ENCODE results near the gene RALGPS1.

The RALGPS1 gene

DNA sequence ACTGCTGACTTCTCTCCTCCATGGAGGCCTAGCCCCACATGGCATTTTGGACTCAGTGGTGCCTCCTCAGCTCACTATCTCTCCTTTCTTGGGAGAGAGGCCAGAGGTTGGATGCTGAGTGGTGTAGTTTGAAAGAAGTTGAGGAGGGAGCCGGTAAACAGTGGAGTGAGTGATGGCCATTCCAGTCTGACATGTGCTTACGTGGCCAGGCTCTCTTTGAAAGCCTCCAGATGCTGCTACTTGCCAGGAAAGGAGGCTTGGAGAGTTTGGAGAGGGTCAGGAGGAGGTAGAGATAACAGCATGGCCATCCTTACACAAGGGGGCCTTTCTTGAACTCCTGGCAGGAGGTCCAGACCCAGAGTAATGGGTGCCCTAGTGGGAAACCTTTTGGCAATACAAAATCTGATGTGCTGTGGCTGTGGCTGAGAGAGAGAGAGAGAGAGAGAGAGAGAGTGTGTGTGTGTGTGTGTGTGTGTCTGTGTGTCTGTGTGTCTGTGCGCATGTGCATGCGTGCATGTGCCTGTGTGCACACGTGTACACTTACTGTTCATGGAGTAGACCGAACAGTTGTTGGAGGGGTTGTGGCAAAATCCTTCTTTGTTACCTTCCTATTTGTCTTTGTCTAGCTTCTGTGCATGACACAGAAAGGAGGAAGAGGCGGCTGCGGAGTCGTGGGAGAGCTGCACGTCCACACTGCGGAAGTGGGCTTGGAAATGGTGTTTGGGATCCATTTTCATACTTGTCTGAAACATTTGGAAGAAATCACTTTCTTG, 37.8 kb downstream of the RALGPS1 start:
- H3K4me3 ChIP-seq (ENCODE audit: low read length) = no peak overlapping the region
- no peak for DNase-seq (ENCODE audit: low read depth, low spot score)

DNA sequence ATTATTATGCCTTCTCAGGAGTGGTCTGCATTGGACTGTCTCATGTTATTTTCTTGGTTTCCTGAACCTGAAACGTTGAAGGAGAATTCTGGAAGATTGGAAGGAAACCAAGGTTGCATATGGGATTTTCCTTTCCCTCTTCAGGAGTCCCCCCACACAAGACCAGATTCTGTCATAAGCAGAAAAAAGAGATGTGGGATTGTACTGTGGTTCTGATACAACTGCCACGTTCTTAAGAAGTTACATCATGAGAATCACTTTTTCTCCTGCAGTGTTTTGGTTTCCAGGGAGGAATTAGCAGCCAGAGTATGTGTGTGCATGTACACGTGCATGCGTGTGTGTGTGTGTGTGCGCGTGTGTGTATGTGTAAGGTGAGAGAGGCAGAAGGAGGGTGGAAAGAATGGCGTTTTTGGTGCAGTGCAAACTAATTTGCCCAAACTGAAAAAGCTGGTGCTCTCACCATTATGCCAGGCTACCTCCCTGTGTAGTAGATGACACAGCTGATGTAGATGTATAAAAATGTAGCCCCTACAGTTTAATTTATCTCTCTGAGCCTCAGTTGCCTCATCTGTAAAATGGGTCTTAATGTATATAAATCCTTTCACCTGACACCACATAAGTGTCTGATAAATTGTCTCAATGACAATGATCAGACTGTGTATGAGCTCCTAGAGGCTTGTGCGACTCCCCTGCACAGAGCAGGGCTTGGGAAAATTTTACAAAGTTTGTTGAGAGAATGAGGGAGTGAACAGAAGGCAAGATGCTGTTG, 38.6 kb downstream of the RALGPS1 start:
- no peak overlapping the region for H3K4me3 ChIP-seq (ENCODE audit: low read length)
- no peak for DNase-seq (ENCODE audit: low read depth, low spot score)

DNA sequence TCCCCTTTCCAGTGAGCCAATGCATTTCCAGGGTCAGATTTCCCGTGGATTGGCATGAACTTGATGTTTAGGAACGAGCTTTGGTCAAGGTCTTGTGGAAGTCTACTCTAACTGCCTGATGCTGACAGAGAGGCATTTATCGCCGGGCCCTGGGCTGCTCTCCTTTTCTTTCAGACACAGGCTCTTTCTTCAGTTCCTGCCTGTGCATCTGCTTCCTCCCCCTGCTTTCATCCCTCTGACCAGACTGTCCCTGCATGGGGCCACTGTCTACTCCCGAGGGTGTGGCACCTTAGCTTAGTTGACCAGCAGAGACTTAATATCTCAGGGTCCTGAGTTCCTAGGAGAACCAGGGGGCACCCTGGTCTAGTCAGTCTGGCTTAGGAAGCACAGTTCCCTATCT, 41.2 kb downstream of the RALGPS1 start:
- DNase-seq (ENCODE audit: low read depth, low spot score) = no peak
- no peak overlapping the region for H3K4me3 ChIP-seq (ENCODE audit: low read length)

DNA sequence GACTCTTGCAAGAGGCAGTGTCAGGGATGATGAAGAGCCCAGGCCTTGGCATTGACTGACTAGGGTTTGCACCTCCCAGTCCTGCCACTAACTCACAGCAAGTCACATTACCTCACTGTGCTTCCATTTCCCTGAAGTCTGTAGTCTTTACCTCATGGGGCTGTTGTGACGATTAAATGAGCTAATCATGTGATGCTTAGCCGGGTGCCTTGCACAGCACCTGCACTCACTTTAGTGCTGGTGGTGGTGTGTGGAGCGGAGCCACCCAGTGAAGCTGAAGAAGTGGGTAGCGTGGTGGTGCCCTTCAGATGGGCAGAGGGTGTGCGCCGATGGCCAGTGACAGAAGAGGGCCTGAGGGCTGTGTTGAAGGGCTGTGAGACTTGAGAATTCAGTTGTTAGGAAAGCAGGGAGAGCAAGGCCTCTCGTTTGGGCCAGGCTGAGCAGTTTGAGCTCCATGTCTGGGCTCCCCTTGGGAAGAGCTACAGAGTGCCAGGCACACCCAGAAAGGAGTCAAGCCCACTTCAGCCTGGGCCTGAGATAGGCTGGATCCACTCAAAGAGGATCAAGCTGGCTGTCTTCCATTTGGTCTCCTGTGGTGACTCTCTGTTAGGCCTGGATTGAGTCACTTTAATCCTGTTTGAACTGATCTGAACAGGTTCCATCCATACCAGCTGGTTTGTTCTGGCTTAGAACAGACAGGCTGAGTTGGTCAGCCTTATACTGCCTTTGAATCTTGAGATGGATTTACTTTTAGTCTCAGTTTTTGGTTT, 42.5 kb downstream of the RALGPS1 start:
- no peak for DNase-seq (ENCODE audit: low read depth, low spot score)
- H3K4me3 ChIP-seq (ENCODE audit: low read length) = no peak overlapping the region

DNA sequence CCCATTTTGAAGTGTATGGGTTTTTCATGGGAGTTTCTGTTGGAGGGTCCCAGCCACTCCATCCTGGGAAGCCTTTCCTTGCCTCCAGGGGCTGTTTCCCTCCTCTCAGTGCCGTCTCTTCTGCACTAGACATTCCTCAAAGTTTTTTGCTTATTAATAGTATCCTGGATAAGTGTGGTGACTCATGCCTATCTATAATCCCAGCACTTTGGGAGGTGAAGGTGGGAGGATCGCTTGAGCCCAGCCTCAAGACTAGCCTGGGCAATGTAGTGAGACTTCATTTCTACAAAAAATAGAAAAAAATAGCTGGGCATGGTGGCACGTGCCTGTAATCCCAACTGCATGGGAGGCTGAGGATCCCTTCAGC, 43.1 kb downstream of the RALGPS1 start:
- no peak overlapping the region for H3K4me3 ChIP-seq (ENCODE audit: low read length)
- DNase-seq (ENCODE audit: low read depth, low spot score) = no peak

DNA sequence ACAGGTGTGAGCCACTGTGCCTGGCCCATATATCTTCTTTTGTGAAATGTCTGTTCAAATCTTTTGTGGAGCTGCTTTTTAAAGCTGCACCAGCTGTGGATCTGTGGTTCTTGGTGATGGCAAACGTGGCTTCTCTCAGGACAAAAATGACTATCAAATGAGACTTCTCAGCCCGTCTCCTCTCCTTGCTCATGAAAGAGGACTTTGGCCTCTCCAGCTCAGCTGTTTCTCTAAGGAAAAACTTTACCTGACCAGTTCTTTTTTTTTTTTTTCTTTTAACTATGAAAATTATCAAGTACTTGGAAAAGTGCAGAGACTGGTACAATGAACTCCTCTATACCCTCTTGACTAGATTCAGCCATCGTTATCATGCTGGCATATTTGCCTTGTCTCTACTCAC, 44.8 kb downstream of the RALGPS1 start:
- no peak overlapping the region for H3K4me3 ChIP-seq (ENCODE audit: low read length)
- DNase-seq (ENCODE audit: low read depth, low spot score) = no peak

DNA sequence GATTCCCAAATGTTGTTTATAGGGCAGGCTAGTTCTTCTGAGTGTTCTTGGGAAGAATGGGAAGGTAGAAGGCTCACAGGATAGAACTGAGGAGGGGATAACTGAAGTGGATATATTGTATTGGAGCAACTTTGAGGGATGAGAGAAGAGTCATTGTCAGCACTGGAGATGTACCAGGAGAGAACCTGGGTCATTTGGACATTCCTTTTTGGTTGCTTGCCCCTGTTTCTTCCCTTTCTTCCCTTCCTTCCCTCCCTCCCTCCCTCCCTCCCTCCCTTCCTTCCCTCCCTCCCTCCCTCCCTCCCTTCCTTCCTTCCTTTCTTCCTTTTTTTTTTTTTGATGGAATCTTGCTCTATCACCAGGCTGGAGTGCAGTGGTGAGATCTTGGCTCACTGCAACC, 45.3 kb downstream of the RALGPS1 start:
- H3K4me3 ChIP-seq (ENCODE audit: low read length) = no peak overlapping the region
- no peak for DNase-seq (ENCODE audit: low read depth, low spot score)

DNA sequence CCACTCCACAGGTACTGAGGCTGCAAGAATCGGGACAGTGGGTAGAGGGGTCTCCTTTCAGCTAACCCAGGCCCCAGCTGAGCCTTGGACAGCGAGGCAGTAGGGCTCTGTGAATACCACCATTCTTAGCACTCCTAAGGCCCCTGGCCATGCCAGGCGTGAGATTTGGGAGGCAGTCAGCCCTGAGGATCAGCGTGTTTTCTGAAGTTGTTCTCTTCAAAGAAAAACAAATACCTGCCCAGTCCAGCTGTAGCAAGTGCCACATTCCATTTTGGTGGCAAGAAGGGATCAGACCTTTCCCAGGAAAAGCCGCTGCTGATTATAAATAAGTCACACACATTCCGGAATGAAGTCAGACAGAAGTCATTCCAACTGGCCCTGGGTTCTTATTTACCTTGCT, 47.8 kb downstream of the RALGPS1 start:
- no peak for DNase-seq (ENCODE audit: low read depth, low spot score)

DNA sequence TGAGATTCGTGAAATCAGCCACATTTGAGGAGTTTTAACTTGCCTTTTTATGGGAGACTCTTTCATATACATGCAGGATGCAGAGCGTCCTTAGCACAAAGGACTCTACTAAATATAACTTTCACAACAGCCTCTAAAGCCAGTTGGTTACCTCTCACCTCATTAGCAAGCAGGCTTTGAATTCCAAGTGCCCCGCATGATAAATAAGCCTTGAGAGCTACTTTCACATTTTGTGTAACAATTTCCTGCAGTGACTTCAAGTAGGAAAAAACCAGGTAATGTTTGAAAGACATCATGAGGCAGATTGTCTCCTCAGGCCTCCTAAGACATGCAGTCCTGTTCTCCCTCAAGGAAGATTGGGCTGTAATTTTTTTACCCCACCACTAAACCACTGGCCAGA, 50.5 kb downstream of the RALGPS1 start:
- H3K4me3 ChIP-seq (ENCODE audit: low read length) = no peak overlapping the region
- no peak for DNase-seq (ENCODE audit: low read depth, low spot score)

More for the DNA sequence above, 47.8 kb downstream of the RALGPS1 start:
- no peak overlapping the region for H3K4me3 ChIP-seq (ENCODE audit: low read length)

DNA sequence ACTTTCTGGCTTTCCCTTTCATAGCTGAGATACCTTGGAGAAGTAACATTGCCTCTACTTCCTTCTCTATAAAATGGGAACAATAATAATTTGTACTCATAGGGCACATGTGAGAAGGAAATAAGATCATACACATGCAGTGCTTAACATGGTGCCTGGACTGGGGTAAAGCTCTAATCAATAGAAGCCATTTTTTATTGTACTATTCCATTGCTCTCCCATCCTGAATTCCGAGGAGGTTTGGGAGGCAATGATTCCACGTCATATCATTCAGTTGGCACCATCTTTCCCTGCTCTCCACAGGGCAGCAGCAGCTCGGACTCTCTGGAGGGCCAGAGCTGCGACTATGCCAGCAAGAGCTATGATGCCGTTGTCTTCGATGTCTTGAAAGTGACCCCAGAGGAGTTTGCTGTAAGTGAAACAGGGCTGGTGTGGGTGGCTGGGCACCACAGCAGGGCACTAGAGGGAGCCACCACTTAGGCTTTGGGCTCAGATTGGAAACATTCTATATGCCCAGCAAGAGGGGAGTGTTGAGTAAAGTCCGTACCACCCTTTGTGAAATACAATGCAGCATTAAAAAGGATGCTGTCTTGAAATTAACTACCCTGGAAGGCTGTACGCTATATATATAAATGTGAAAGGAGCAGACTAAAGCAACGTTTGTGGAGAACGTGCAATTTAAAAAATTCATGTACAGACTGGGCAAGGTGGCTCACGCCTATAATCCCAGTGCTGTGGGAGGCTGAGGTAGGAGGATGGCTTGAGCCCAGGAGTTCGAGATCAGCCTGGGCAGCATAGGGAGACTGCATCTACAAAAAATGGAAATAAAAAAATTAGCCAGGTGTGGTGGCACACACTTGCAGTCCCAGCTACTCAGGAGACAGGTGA, 51.2 kb downstream of the RALGPS1 start:
- DNase-seq (ENCODE audit: low read depth, low spot score) = peak; percentile 51
- no peak overlapping the region for H3K4me3 ChIP-seq (ENCODE audit: low read length)

DNA sequence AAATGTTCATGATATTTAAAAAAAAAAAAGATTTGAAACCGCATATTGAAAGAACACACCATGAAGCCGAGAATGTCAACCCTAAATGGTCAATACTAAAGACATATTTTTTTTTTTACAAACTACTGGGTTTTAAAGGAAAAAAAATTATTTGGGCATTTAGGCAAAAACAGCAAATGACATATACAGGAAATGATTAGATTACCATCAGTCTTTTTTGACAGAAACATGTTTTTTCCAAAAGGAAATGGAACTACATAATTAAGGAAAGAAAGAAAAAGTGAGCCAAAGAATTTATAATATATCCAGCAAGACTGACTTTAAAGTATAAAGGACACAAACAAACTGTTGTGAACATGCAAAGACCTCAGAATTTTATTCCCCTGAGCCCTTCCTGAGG, 56.7 kb downstream of the RALGPS1 start:
- no peak overlapping the region for H3K4me3 ChIP-seq (ENCODE audit: low read length)
- DNase-seq (ENCODE audit: low read depth, low spot score) = no peak

DNA sequence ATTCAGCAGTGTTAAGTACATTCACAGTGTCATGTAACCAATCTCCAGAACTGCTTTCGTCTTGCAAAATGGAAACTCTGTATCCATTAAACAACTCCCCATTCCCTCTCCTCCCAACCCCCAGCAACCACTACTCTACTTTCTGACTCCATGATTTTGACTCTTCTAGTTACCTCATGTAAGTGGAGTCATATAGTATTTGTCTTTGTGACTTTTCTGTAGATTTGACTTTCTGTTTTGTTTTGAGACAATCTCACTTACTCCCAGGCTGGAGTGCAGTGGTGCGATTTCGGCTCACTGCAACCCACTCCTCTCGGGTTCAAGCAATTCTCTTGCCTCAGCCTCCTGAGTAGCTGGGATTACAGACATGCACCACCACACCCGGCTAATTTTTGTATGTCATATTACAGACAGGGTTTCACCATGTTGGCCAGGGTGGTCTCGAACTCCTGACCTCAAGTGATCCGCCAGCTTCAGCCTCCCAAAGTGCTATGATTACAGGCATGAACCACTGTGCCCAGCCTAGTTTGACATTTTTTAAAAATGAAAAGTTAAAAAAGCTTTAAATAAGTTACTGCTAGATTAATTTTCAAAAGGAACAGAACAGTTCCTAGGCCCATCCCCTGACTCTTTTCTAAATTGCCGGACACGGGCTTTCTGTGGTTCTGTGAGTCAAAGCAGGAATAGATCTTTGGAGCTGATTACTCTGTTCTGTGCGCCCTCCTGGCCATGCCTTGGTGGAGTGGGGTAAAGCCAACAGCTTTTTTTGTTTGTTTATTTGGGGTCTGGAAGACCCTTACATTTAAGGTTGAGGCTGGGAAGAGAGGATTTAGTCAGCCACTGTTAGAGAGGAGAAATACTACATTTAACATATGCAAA, 59.3 kb downstream of the RALGPS1 start:
- DNase-seq (ENCODE audit: low read depth, low spot score) = no peak
- no peak overlapping the region for H3K4me3 ChIP-seq (ENCODE audit: low read length)

DNA sequence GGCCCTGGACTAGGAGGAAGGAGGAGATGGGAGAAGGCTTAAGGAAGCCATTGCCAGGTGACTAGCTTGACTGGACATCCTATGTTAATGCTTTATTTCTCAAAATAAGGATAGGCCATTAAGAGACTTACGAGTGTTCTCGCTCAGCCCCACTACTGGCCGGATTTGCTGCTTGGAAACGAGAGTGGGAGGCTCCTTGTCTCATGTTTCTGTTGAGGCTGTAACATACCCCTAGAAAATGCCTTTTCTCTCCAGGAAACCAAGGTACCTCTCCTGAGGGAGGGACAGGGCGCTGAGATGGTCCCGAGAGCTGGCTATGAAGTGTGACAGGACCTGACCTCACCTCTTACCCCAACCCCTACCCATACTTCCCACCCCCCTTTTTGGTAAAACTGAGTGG, 60.0 kb downstream of the RALGPS1 start:
- DNase-seq (ENCODE audit: low read depth, low spot score) = no peak
- H3K4me3 ChIP-seq (ENCODE audit: low read length) = no peak overlapping the region

DNA sequence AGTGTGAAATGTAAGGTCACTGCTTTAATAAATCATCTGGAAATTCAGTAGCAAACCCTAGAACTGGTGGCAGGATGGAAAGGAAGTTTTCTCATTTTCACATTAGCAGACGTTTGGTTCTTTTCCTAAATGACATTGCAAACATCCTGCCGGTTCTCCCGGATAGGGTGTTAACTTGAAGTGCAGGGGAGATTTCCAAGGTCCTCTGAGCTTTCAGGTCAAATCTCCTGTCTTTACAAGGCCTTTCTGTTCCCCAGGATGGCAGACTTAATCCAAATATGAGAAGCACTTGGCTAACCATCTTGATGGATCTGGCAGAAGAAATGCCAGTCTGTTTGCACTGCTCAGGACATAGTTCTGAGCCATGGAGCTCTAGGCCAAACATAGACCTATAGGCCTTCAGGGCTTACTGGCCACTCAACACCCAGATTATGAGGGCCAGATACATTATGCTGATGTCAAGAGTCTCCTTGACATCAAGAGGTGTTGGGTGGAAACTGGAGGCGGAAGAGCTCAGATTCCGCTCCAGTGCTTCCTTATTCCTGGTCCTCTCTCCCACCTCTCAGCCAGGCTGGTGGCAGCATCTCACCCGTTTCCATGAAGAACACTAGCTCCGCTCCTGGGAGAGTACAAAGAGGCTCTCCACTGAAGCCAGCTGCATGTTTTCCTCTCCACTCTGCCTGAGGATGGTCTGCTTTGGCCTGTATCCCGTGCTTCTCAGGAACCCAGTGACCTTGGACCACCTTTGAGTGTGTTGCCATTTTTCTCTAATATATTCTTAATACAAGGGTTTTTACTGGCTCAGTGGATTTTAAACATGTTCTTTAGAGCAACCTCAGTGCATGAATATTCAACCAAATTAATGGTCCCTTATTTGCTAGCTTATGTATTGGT, 61.0 kb downstream of the RALGPS1 start:
- H3K4me3 ChIP-seq (ENCODE audit: low read length) = no peak overlapping the region
- DNase-seq (ENCODE audit: low read depth, low spot score) = no peak

DNA sequence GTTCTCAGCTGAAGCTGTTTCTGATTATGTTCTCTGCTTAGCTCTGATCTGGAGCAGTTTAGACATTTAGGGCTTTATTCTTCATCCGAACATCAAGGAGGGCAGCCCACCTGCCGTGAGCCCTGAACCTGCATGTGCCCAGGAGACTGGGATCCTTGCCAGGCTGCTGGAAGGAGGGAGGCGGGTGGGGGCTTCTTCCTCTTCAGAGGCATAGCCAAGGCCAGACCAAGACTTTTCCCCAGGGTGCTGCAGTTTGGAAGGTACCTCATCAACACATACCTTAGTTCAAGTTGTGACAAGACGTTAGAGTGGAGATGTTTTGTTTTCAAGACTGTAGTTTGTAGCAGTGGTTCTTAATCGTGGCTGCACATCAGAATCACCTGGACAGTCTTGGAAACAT, 64.9 kb downstream of the RALGPS1 start:
- no peak for DNase-seq (ENCODE audit: low read depth, low spot score)
- no peak overlapping the region for H3K4me3 ChIP-seq (ENCODE audit: low read length)

DNA sequence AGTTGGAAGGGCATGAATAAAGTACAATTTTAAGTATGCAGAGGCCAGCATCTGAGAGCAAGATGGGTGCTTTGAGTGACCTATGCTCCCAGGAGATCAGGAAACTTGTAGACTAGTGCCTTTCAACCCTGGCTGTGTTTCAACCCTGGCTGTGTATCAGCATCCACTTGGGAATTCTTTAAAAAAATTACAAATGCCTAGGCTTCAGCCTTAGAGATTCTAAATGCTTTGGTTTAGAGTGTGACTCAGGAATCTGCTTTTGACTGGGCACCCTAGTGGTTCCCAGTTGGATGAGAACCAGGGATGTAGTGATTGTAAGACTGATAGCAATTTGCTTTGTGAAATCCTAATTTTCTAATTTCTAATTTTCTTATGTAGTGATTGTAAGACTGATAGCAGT, 65.6 kb downstream of the RALGPS1 start:
- H3K4me3 ChIP-seq (ENCODE audit: low read length) = no peak overlapping the region
- no peak for DNase-seq (ENCODE audit: low read depth, low spot score)

DNA sequence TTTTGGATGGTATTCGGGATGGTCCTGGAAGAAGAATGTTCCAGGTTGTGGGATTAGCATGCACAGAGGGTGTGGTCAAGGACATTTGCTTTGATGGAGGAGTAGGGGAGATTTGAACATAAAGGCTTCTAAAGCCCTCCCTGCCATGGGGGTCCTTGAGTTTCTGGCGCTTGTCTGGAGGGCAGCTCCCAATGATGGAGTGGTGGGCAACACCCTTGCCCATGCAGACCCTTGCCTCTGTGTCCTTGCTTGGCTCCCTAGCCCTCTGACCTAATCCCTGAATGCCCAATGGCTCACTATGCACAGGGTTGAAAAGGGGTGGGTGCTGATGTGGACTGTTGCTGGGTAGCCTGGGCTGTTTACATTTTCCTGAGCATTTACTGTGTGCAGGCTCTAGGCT, 66.6 kb downstream of the RALGPS1 start:
- no peak for DNase-seq (ENCODE audit: low read depth, low spot score)
- H3K4me3 ChIP-seq (ENCODE audit: low read length) = no peak overlapping the region

Measured in Jurkat, Clone E6-1 (cell line).